PC-3 (cell line): ENCODE measurements around the gene RPL32. TPM values are rescaled to one million over a fixed set of nuclear protein-coding genes. Genes with fewer than 3 reads are reported as not detected.
"Not testable (repeated sequence)": the region's sequence is repeated elsewhere in the genome, so short reads cannot be mapped to it uniquely, and the experiment has no call there.

Source experiments
- ATAC-seq: fragments of 200-7000 bp; cut with Tn5 transposase; 2 replicates; pipeline ENCODE4 v1.9.1; 2020; ENCODE audit warnings: mild to moderate bottlenecking, moderate library complexity
- BruUV-seq: library from RNA; stranded (reverse); fragments of 400-500 nt; replicated peaks from 2 replicates; lab custom pipeline; 2021; lab: Mats Ljungman, UMichigan
- CTCF ChIA-PET: fragments of 300-600 bp; sonication (Branson Sonifier 250); formaldehyde crosslinking; loops from one replicate; lab custom pipeline; 2022; ENCODE audit warnings: antibody characterized with exemption; lab: Charles Lee
- POLR2A ChIA-PET: fragments of 300-600 bp; sonication (Branson Sonifier 250); formaldehyde crosslinking; loops from one replicate; lab custom pipeline; 2022; ENCODE audit warnings: antibody characterized with exemption; ENCODE audit not compliant: unreplicated experiment; lab: Charles Lee
- DNase-seq: peaks from one replicate; pipeline ENCODE4 v3.0.0-alpha.2; 2015
- H2AFZ ChIP-seq: fragments of 300-600 bp; sonication (generic); 2 replicates; pipeline ENCODE4 v1.6.0; 2016; ENCODE audit warnings: antibody characterized with exemption, low read length
- H3F3A ChIP-seq: fragments of 300-600 bp; sonication (generic); one replicate; pipeline ENCODE4 v1.6.0; 2017; ENCODE audit warnings: antibody characterized with exemption, low read length, control low read depth, mild to moderate bottlenecking; ENCODE audit not compliant: unreplicated experiment
- H3K27ac ChIP-seq: fragments of 300-600 bp; sonication (generic); 2 replicates; pipeline ENCODE4 v1.5.1; 2016; ENCODE audit warnings: mild to moderate bottlenecking, low read length
- H3K27me3 ChIP-seq: fragments of 300-600 bp; sonication (generic); 2 replicates; pipeline ENCODE4 v1.6.1; 2016; ENCODE audit warnings: low read length, mixed read lengths
- H3K36me3 ChIP-seq: fragments of 300-600 bp; sonication (generic); 2 replicates; pipeline ENCODE4 v1.6.1; 2016; ENCODE audit warnings: low read depth, mixed run types, low read length, mixed read lengths
- H3K4me1 ChIP-seq: fragments of 300-600 bp; sonication (generic); 2 replicates; pipeline ENCODE4 v1.5.1; 2016; ENCODE audit warnings: low read length; ENCODE audit not compliant: insufficient read depth
- H3K4me2 ChIP-seq: fragments of 300-600 bp; sonication (generic); 2 replicates; pipeline ENCODE4 v1.6.0; 2016; ENCODE audit warnings: low read length
- H3K4me3 ChIP-seq: fragments of 300-600 bp; sonication (generic); 2 replicates; pipeline ENCODE4 v1.5.1; 2016; ENCODE audit warnings: mild to moderate bottlenecking, low read length, mixed read lengths
- H3K79me2 ChIP-seq: fragments of 300-600 bp; sonication (generic); 2 replicates; pipeline ENCODE4 v1.6.1; 2017; ENCODE audit warnings: low read length, mixed read lengths
- H3K9ac ChIP-seq: fragments of 300-600 bp; sonication (generic); 2 replicates; pipeline ENCODE4 v1.6.0; 2016; ENCODE audit warnings: mild to moderate bottlenecking, low read length
- H3K9me2 ChIP-seq: fragments of 300-600 bp; sonication (generic); replicated peaks from 2 replicates; pipeline ENCODE4 v1.6.1; 2016; ENCODE audit warnings: mixed run types, low read length, mixed read lengths
- H3K9me3 ChIP-seq: fragments of 300-600 bp; sonication (generic); 2 replicates; pipeline ENCODE4 v1.6.1; 2016; ENCODE audit warnings: low read length, mixed read lengths
- H4K20me1 ChIP-seq: fragments of 300-600 bp; sonication (generic); 2 replicates; pipeline ENCODE4 v1.6.1; 2016; ENCODE audit warnings: low read length, mixed read lengths
- EZH2 ChIP-seq: fragments of 300-600 bp; sonication (generic); IDR thresholded peaks from one replicate; pipeline ENCODE4 v1.6.1; 2017; ENCODE audit warnings: antibody characterized with exemption, mild to moderate bottlenecking, low read length; ENCODE audit not compliant: unreplicated experiment
- EZH2phosphoT487 ChIP-seq: fragments of 300-600 bp; sonication (generic); IDR thresholded peaks from 2 replicates; pipeline ENCODE4 v1.6.1; 2018; ENCODE audit warnings: mild to moderate bottlenecking, antibody characterized with exemption, low read length, borderline replicate concordance
- intact Hi-C: fragments of 100-400 bp; cut with micrococcal nuclease; formaldehyde crosslinking; loops from 2 replicates; pipeline ENCODE4 v1.9.0; 2023
- total RNA-seq: library from RNA; depleted of rRNA; stranded (reverse); fragments of >200 nt; gene quantifications from 2 replicates; pipeline ENCODE4 v1.2.3, GENCODE V29; 2014
- TF ChIP-seq, protein P1 (sequence below): fragments of 300-600 bp; sonication (generic); conservative IDR thresholded peaks from 2 replicates; pipeline ENCODE4 v1.5.1; 2017; ENCODE audit warnings: antibody characterized with exemption, low read depth, mild to moderate bottlenecking, low read length

Gene RPL32
- total RNA-seq, 1 experiment from 2014 or later, result 2,663 TPM

DNA sequence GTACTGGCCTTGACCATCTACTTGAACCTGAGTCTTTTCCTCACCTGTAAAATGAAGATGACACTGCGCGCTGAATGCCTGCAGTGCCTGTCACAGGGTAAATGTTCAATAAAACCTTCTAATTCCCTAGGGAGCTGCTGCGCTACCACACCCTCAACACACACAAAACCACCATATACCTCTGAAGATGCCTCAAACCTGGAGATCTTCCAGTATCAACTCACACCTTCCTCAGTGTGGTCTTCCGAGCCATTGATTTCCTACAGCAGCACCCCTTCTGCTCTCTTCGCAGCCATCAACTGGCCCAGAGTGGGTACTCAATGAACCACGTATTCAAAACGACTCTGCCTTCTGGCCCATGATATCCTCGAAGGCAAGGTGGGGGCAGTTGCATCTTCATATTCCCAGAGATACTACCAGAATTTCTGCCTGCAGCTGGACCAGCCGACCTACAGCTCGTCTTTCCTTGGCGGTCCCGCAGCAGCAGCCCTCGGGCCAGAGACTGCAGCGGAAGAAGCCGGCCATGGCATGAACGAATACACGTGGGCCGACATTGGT, 695 bp downstream of the RPL32 start:
- Histone ChIP-seq H3K4me1 (peaks cover 30% of the 10 kb centered on the region), H3K9ac (peak overlapping the region; percentile 100), H3K27me3 (no peaks in the 10 kb centered on the region), H3F3A (peaks cover 6% of the 10 kb centered on the region), H3K9me3 (no peaks in the 10 kb centered on the region), H3K4me2 (peak overlapping the region; percentile 94), H3K9me2 (no peaks in the 10 kb centered on the region), H2AFZ (no peak overlapping the region), H4K20me1 (peaks cover 53% of the 10 kb centered on the region), H3K4me3 (peak overlapping the region; percentile 99), H3K36me3 (peaks cover 53% of the 10 kb centered on the region), H3K79me2 (peaks cover 57% of the 10 kb centered on the region), H3K27ac (peak overlapping the region; percentile 55)
- ChIA-PET POLR2A (no interaction called here), CTCF (no interaction called here)
- ATAC-seq, result peak; percentile 11; the same call in 1 of the 2 replicates
- intact Hi-C loops, result loop anchor here (1.0 to 2.0 kb wide), 2 partner anchors 11 to 50 kb away; no protein-coding TSS in a partner anchor
- no peak for DNase-seq
- TSS peak; percentile 89 for BruUV-seq
- TF ChIP-seq EZH2 (no peak), EZH2phosphoT487 (no peak)
- TF ChIP-seq, protein P1, sequence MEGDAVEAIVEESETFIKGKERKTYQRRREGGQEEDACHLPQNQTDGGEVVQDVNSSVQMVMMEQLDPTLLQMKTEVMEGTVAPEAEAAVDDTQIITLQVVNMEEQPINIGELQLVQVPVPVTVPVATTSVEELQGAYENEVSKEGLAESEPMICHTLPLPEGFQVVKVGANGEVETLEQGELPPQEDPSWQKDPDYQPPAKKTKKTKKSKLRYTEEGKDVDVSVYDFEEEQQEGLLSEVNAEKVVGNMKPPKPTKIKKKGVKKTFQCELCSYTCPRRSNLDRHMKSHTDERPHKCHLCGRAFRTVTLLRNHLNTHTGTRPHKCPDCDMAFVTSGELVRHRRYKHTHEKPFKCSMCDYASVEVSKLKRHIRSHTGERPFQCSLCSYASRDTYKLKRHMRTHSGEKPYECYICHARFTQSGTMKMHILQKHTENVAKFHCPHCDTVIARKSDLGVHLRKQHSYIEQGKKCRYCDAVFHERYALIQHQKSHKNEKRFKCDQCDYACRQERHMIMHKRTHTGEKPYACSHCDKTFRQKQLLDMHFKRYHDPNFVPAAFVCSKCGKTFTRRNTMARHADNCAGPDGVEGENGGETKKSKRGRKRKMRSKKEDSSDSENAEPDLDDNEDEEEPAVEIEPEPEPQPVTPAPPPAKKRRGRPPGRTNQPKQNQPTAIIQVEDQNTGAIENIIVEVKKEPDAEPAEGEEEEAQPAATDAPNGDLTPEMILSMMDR, result no peak

DNA sequence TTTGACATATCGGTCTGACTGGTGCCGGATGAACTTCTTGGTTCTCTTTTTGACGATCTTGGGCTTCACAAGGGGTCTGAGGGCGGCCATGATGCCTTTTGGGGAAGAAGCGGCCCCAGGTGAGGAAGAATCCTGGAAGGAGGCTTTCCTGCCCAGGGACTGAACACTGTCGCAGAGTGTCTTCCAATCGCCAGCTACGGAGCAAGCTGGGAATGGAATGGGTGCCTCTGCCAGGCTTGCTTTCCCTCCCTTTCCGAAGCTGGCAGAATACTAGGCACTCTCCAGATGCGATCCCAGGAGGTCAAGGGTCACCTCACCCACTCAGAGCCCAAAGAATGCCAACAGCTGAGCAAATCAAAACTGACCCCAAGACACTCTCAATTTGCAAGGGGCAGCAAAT, 1.2 kb downstream of the RPL32 start:
- Histone ChIP-seq H4K20me1 (peaks cover 58% of the 10 kb centered on the region), H3K9ac (peak overlapping the region; percentile 100), H3K36me3 (peaks cover 58% of the 10 kb centered on the region), H3K4me2 (peak overlapping the region; percentile 94), H3K27ac (peak overlapping the region; percentile 55; the same call in 1 of the 2 replicates), H3K79me2 (peaks cover 62% of the 10 kb centered on the region), H3K4me3 (peak overlapping the region; percentile 99), H3K4me1 (peaks cover 30% of the 10 kb centered on the region)
- H2AFZ ChIP-seq, POLR2A ChIA-PET, H3F3A ChIP-seq, DNase-seq, ATAC-seq, H3K27me3 ChIP-seq, CTCF ChIA-PET, H3K9me2 ChIP-seq, H3K9me3 ChIP-seq, BruUV-seq: not testable (repeated sequence)
- intact Hi-C loops, result loop anchor here (2.0 kb wide), 1 partner anchor 49 kb away; no protein-coding TSS in a partner anchor

DNA sequence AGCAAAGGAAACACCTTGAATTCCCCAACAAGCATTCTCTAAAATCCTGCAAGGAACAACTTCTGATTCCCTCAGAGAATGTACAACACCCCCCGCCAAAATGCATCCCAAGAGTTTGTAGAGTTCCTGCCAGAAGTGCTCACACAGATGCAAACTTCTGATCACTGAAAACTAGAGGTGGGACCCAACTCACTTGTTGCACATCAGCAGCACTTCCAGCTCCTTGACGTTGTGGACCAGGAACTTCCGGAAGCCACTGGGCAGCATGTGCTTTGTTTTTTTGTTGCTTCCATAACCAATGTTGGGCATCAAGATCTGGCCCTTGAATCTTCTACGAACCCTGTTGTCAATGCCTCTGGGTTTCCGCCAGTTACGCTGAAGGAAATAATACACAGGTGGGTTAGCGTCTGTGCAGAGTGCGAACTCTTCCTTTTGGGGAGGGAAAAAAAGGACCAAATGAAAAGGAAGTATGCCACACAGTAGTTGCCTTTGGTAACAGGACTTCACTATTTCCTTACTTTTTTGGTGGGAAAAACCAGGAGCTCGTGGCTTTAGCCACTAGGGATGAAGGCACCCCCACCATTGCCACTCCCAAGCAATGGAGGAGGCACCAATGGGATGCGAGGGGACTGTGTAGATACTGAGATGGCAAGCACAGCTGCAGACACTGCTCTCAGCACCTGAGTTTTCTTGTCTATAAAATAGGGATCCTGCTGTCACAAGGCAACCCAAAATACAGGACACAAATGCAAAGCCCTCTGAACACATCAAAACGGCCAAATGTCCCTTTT, 2.0 kb downstream of the RPL32 start:
- no peaks in the 10 kb centered on the region for H3K9me2 ChIP-seq
- ATAC-seq (no peak), DNase-seq (no peak)
- TF ChIP-seq, protein P1, result no peak
- TF ChIP-seq EZH2 (no peak), EZH2phosphoT487 (no peak)
- peaks cover 13% of the 10 kb centered on the region for H3F3A ChIP-seq
- H2AFZ ChIP-seq, result no peak overlapping the region
- BruUV-seq, result no TSS peak
- H3K9ac ChIP-seq, result peak overlapping the region; percentile 100
- peak overlapping the region; percentile 99 for H3K4me3 ChIP-seq
- H3K36me3 ChIP-seq, result peaks cover 66% of the 10 kb centered on the region
- no peaks in the 10 kb centered on the region for H3K27me3 ChIP-seq
- H3K79me2 ChIP-seq, result peaks cover 62% of the 10 kb centered on the region
- POLR2A ChIA-PET, result no interaction called here
- CTCF ChIA-PET, result no interaction called here
- no peak overlapping the region for H3K27ac ChIP-seq
- H4K20me1 ChIP-seq, result peaks cover 63% of the 10 kb centered on the region
- H3K4me2 ChIP-seq, result peak overlapping the region; percentile 94
- no peaks in the 10 kb centered on the region for H3K9me3 ChIP-seq
- intact Hi-C loops, result no loop called here
- peaks cover 30% of the 10 kb centered on the region for H3K4me1 ChIP-seq
